ENCODE data around the gene GOLGA2. TPM values are rescaled to one million over a fixed set of nuclear protein-coding genes. Genes with fewer than 3 reads are reported as not detected.
A peak's percentile ranks its signal among the peaks of the same experiment; 100 is the strongest.
"Not testable (repeated sequence)": the region's sequence is repeated elsewhere in the genome, so short reads cannot be mapped to it uniquely, and the experiment has no call there.

The GOLGA2 gene
- total and polyA plus RNA-seq, 4 donors = 56.0 to 137 (median 89.7) TPM

GRCh38 chr9:128285033-128285784 is 9.4 kb upstream of the GOLGA2 start:
- Histone ChIP-seq H3K27ac (ENCODE audit: low read depth in 1 of 2, low read length in 1 of 2) (no peak overlapping the region), H3K27me3 (ENCODE audit: control insufficient read depth in 3 of 3, insufficient read depth in 3 of 3, low read length in 2 of 3) (no peaks in the 10 kb centered on the region), H3K36me3 (ENCODE audit: control insufficient read depth in 4 of 4, insufficient read depth in 4 of 4, low read length in 4 of 4) (peaks cover 0 to 17% (median 5%) of the 10 kb centered on the region in 4 donors), H3K4me1 (ENCODE audit: control insufficient read depth in 5 of 5, insufficient read depth in 5 of 5, low read length in 5 of 5) (no peaks in the 10 kb centered on the region), H3K9ac (ENCODE audit: insufficient read depth in 1 of 2, low read length in 2 of 2) (no peak overlapping the region), H3K9me3 (ENCODE audit: control insufficient read depth in 4 of 4, insufficient read depth in 3 of 4, low read length in 3 of 4) (no peaks in the 10 kb centered on the region), H3K4me3 (no peak overlapping the region)
- no peak for DNase-seq
- WGBS, 2 donors = 95 to 98% methylated on average over 12 of the region's 12 CpGs
- TF ChIP-seq CTCF (IDR thresholded peaks at IDR 0.05; ENCODE audit: control extremely low read depth, extremely low read depth) = no peak
- ATAC-seq (ENCODE audit: insufficient read depth, low FRiP score) = no peak

GRCh38 chr9:128282500-128282899 is 6.7 kb upstream of the GOLGA2 start:
- no peak for TF ChIP-seq CTCF (IDR thresholded peaks at IDR 0.05; ENCODE audit: control extremely low read depth, extremely low read depth)
- DNase-seq (no peak), ATAC-seq (ENCODE audit: insufficient read depth, low FRiP score) (no peak)
- Histone ChIP-seq H3K36me3 (ENCODE audit: control insufficient read depth in 4 of 4, insufficient read depth in 4 of 4, low read length in 4 of 4) (peaks cover 0 to 10% (median 4%) of the 10 kb centered on the region in 4 donors), H3K4me1 (ENCODE audit: control insufficient read depth in 5 of 5, insufficient read depth in 5 of 5, low read length in 5 of 5) (peaks cover 0 to 3% (median 2%) of the 10 kb centered on the region in 5 donors), H3K27me3 (ENCODE audit: control insufficient read depth in 3 of 3, insufficient read depth in 3 of 3, low read length in 2 of 3) (no peaks in the 10 kb centered on the region), H3K27ac (ENCODE audit: low read depth in 1 of 2, low read length in 1 of 2) (no peak overlapping the region), H3K9ac (ENCODE audit: insufficient read depth in 1 of 2, low read length in 2 of 2) (no peak overlapping the region), H3K4me3 (no peak overlapping the region), H3K9me3 (ENCODE audit: control insufficient read depth in 4 of 4, insufficient read depth in 3 of 4, low read length in 3 of 4) (no peaks in the 10 kb centered on the region)
- 93 to 95% methylated on average over 6 of the region's 6 CpGs for WGBS, 2 donors

- 50 to 79% methylated on average over 5 of the region's 5 CpGs for WGBS, 2 donors
- no peak for DNase-seq
- H3K27ac ChIP-seq (ENCODE audit: low read depth in 1 of 2, low read length in 1 of 2) = peak overlapping the region in 1 of 2 donors; percentile 58
- peaks cover 0 to under 1% (median 0%) of the 10 kb centered on the region in 4 donors for H3K36me3 ChIP-seq (ENCODE audit: control insufficient read depth in 4 of 4, insufficient read depth in 4 of 4, low read length in 4 of 4)
- no peaks in the 10 kb centered on the region for H3K27me3 ChIP-seq (ENCODE audit: control insufficient read depth in 3 of 3, insufficient read depth in 3 of 3, low read length in 2 of 3)
- peaks cover 0 to 13% (median 8%) of the 10 kb centered on the region in 5 donors for H3K4me1 ChIP-seq (ENCODE audit: control insufficient read depth in 5 of 5, insufficient read depth in 5 of 5, low read length in 5 of 5)
- no peak for ATAC-seq (ENCODE audit: insufficient read depth, low FRiP score)
- H3K9ac ChIP-seq (ENCODE audit: insufficient read depth in 1 of 2, low read length in 2 of 2) = no peak overlapping the region
- no peaks in the 10 kb centered on the region for H3K9me3 ChIP-seq (ENCODE audit: control insufficient read depth in 4 of 4, insufficient read depth in 3 of 4, low read length in 3 of 4)
- TF ChIP-seq CTCF (IDR thresholded peaks at IDR 0.05; ENCODE audit: control extremely low read depth, extremely low read depth) = no peak
- H3K4me3 ChIP-seq = no peak overlapping the region
These were observed 4.3 kb upstream of the GOLGA2 start for GRCh38 chr9:128280084-128280622.

- not testable (repeated sequence) for ATAC-seq (ENCODE audit: insufficient read depth, low FRiP score); H3K4me3 ChIP-seq; H3K36me3 ChIP-seq (ENCODE audit: control insufficient read depth in 4 of 4, insufficient read depth in 4 of 4, low read length in 4 of 4); H3K9ac ChIP-seq (ENCODE audit: insufficient read depth in 1 of 2, low read length in 2 of 2); H3K9me3 ChIP-seq (ENCODE audit: control insufficient read depth in 4 of 4, insufficient read depth in 3 of 4, low read length in 3 of 4); H3K27me3 ChIP-seq (ENCODE audit: control insufficient read depth in 3 of 3, insufficient read depth in 3 of 3, low read length in 2 of 3)
- Histone ChIP-seq H3K27ac (ENCODE audit: low read depth in 1 of 2, low read length in 1 of 2) (peak overlapping the region in 1 of 2 donors; percentile 4), H3K4me1 (ENCODE audit: control insufficient read depth in 5 of 5, insufficient read depth in 5 of 5, low read length in 5 of 5) (peaks cover 0 to 20% (median 8%) of the 10 kb centered on the region in 5 donors)
- DNase-seq = peak in 2 of 3 donors; percentile 12 to 32
- 59 to 72% methylated on average over 22 of the region's 22 CpGs for WGBS, 2 donors
These were observed 3.6 kb upstream of the GOLGA2 start for GRCh38 chr9:128279088-128280073.

Data from lung (tissue), 12 donors.